MCF 10A (cell line): ENCODE data around the gene CCDC9B. TPM values are rescaled to one million over a fixed set of nuclear protein-coding genes. Genes with fewer than 3 reads are reported as not detected.

Experiments used
- BruUV-seq: library from RNA; stranded (reverse); fragments of 400-500 nt; replicated peaks from 2 replicates; lab custom pipeline; 2021; lab: Mats Ljungman, UMichigan
- CTCF ChIA-PET: fragments of 300-600 bp; sonication (Branson Sonifier 250); formaldehyde crosslinking; extraction: SDS; loops from one replicate; lab custom pipeline; 2021; ENCODE audit warnings: antibody characterized with exemption, inconsistent platforms; lab: Yijun Ruan, JAX
- POLR2A ChIA-PET: fragments of 300-600, 350-650 bp; sonication (Branson Sonifier 250); formaldehyde crosslinking; extraction: SDS; loops from one replicate; lab custom pipeline; 2020; ENCODE audit warnings: antibody characterized with exemption, inconsistent platforms; lab: Yijun Ruan, JAX
- DNase-seq: peaks from one replicate; pipeline ENCODE4 v3.0.0-alpha.2; 2018; ENCODE audit not compliant: unreplicated experiment
- H3K27ac Mint-ChIP-seq: one replicate; pipeline ENCODE4 v1.8.0; 2022; ENCODE audit warnings: mild to moderate bottlenecking, low read depth, mixed read lengths; ENCODE audit not compliant: unreplicated experiment
- H3K27me3 Mint-ChIP-seq: one replicate; pipeline ENCODE4 v1.8.0; 2022; ENCODE audit warnings: mixed read lengths; ENCODE audit not compliant: insufficient read depth, unreplicated experiment
- H3K36me3 Mint-ChIP-seq: one replicate; pipeline ENCODE4 v1.8.0; 2022; ENCODE audit warnings: mild to moderate bottlenecking, moderate library complexity, mixed read lengths; ENCODE audit not compliant: insufficient read depth, unreplicated experiment
- H3K4me1 Mint-ChIP-seq: one replicate; pipeline ENCODE4 v1.8.0; 2022; ENCODE audit warnings: mixed read lengths; ENCODE audit not compliant: insufficient read depth, unreplicated experiment
- H3K4me3 Mint-ChIP-seq: one replicate; pipeline ENCODE4 v1.8.0; 2022; ENCODE audit warnings: mild to moderate bottlenecking, moderate library complexity, mixed read lengths; ENCODE audit not compliant: unreplicated experiment
- H3K9me3 Mint-ChIP-seq: one replicate; pipeline ENCODE4 v1.8.0; 2022; ENCODE audit warnings: mixed read lengths; ENCODE audit not compliant: unreplicated experiment
- intact Hi-C: fragments of 100-400 bp; cut with micrococcal nuclease; formaldehyde crosslinking; loops from 2 replicates; pipeline ENCODE4 v1.14.1; 2022
- total RNA-seq: library from RNA; stranded (reverse); gene quantifications from 2 replicates; pipeline ENCODE4 v1.2.3, GENCODE V29; 2022
- TF ChIP-seq, protein P1 (sequence below): fragments of 200-600 bp; IDR thresholded peaks from one replicate; pipeline ENCODE4 v1.8.0; 2022; ENCODE audit warnings: antibody characterized with exemption, mild to moderate bottlenecking; ENCODE audit not compliant: unreplicated experiment

The CCDC9B gene
- total RNA-seq, 1 experiment from 2014 or later, result 36.0 TPM

DNA sequence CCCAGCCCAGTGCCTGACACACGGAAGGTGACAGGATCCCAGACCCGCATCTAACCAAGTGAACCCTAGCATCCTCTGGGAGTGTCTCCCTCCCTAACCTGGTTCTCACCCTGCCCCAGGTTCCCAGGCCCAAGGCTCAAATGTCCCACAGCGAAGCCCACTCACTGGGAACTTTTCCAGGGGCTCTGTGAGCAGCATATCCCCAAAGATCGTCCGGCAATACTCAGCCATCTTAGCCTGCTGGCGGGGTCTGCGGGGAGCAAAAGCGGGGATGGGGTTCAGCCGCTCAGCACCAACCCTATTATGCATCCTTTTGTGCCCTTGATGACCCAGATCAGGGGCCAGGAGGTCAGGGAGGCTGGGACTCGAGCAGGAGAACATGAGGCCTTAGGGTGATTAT is 43.4 kb downstream of the CCDC9B start:
- no peaks in the 10 kb centered on the region for H3K4me1 Mint-ChIP-seq
- TF ChIP-seq, protein P1, sequence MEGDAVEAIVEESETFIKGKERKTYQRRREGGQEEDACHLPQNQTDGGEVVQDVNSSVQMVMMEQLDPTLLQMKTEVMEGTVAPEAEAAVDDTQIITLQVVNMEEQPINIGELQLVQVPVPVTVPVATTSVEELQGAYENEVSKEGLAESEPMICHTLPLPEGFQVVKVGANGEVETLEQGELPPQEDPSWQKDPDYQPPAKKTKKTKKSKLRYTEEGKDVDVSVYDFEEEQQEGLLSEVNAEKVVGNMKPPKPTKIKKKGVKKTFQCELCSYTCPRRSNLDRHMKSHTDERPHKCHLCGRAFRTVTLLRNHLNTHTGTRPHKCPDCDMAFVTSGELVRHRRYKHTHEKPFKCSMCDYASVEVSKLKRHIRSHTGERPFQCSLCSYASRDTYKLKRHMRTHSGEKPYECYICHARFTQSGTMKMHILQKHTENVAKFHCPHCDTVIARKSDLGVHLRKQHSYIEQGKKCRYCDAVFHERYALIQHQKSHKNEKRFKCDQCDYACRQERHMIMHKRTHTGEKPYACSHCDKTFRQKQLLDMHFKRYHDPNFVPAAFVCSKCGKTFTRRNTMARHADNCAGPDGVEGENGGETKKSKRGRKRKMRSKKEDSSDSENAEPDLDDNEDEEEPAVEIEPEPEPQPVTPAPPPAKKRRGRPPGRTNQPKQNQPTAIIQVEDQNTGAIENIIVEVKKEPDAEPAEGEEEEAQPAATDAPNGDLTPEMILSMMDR, result no peak
- no peak overlapping the region for H3K4me3 Mint-ChIP-seq
- H3K36me3 Mint-ChIP-seq, result no peaks in the 10 kb centered on the region
- peaks cover 7% of the 10 kb centered on the region for H3K9me3 Mint-ChIP-seq
- peaks cover 19% of the 10 kb centered on the region for H3K27me3 Mint-ChIP-seq
- H3K27ac Mint-ChIP-seq, result no peak overlapping the region
- ChIA-PET CTCF (interaction anchor here (0.5 to 1.0 kb wide), 2 partner anchors 22 to 43 kb away, joined by 3 to 4 read pairs; no protein-coding TSS in a partner anchor), POLR2A (no interaction called here)
- no TSS peak for BruUV-seq
- DNase-seq, result no peak
- intact Hi-C loops, result no loop called here

DNA sequence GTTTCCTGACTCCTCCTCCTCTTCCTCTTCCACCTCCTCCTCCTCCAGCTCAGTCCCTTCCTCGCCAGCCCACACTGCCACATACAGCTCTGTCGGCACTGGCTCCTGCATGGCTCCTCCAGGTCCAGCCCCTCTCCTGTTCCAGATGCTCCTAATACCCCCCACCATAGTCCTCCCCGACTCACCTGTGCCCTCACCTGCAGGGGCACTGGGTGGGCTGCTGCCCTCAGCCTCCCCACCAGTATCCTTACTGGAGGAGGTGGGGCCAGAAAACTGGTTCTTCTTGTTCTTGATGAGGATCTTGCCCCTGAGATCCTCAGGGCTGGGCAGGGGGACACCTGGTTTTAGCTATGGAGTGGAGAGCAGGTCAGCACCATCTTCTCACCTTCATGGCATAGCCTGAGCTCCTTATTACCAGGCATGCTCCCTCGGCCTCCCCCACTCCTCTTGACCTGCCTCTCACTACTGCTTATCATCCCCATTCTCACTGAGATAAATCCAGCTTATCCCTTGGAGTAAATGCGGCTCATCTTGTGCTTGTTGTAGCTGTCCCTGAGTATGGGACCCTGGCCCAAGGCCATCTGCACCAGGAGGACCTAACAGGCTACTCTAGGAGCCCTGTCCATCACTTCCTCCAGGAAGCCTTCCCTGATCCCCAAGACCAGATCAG is 44.0 kb downstream of the CCDC9B start:
- CTCF ChIA-PET, result interaction anchor here (0.5 to 1.1 kb wide), 3 partner anchors 22 to 126 kb away, joined by 3 to 4 read pairs (median 3); no protein-coding TSS in a partner anchor
- TF ChIP-seq, protein P1, result no peak
- POLR2A ChIA-PET, result no interaction called here
- Mint-ChIP-seq H3K27me3 (peaks cover 19% of the 10 kb centered on the region), H3K9me3 (peaks cover 7% of the 10 kb centered on the region), H3K4me1 (no peaks in the 10 kb centered on the region), H3K36me3 (no peaks in the 10 kb centered on the region), H3K27ac (no peak overlapping the region), H3K4me3 (no peak overlapping the region)
- no TSS peak for BruUV-seq
- DNase-seq, result no peak
- intact Hi-C loops, result no loop called here

DNA sequence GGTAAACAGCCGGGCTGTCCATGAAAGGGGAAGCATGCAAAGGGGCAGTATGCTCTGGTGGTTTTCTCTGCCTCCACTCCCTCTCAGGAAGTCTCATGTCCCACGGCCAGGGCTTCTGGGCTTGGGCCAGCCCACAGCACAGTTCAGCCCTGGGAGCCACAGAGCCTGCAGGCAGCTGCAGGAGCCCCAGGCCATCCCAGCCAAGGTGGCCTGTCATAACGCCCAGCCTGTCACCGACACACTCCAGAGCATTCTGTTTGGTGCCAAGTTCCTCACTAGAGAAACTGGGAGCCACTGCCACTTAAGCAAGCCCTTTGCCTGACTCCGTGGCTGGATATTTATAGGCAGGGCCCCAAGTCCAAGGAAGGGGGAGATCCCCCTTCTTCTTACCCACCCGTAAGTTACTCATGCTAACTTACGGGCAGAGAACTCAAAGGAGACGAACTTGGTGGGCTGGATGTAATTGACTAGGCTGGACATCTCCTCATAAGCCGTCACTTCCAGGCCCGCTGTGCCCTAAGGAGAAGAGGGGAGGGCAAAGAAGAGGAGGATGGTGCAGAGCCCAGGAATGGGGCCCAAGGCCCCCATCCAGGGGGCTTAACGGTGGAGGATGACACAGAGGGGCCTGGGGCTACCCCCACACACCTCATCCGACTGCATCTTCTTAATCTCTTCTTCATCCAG is 44.7 kb downstream of the CCDC9B start:
- peaks cover 19% of the 10 kb centered on the region for H3K27me3 Mint-ChIP-seq
- TF ChIP-seq, protein P1, result no peak
- no peaks in the 10 kb centered on the region for H3K4me1 Mint-ChIP-seq
- ChIA-PET CTCF (interaction anchor here (1.0 to 1.1 kb wide), 2 partner anchors 23 to 126 kb away, joined by 3 to 4 read pairs; no protein-coding TSS in a partner anchor), POLR2A (interaction anchor here (0.6 kb wide), 1 partner anchor 35 kb away, joined by 3 read pairs; no protein-coding TSS in a partner anchor)
- DNase-seq, result no peak
- H3K36me3 Mint-ChIP-seq, result no peaks in the 10 kb centered on the region
- H3K27ac Mint-ChIP-seq, result no peak overlapping the region
- intact Hi-C loops, result no loop called here
- no TSS peak for BruUV-seq
- H3K4me3 Mint-ChIP-seq, result no peak overlapping the region
- peaks cover 7% of the 10 kb centered on the region for H3K9me3 Mint-ChIP-seq

GRCh38 chr15:40295297-40295696 is 45.4 kb downstream of the CCDC9B start:
- Mint-ChIP-seq H3K36me3 (peaks cover under 1% of the 10 kb centered on the region), H3K4me3 (no peak overlapping the region), H3K9me3 (peaks cover 7% of the 10 kb centered on the region), H3K27ac (no peak overlapping the region), H3K4me1 (no peaks in the 10 kb centered on the region), H3K27me3 (peaks cover 19% of the 10 kb centered on the region)
- TF ChIP-seq, protein P1, result no peak
- DNase-seq, result no peak
- CTCF ChIA-PET, result interaction anchor here (1.2 kb wide), 2 partner anchors 15 to 42 kb away, joined by 3 to 8 read pairs; no protein-coding TSS in a partner anchor
- POLR2A ChIA-PET, result interaction anchor here (0.6 kb wide), 2 partner anchors 10 to 35 kb away, joined by 3 read pairs; no protein-coding TSS in a partner anchor
- intact Hi-C loops, result no loop called here
- BruUV-seq, result no TSS peak
